GM13977 (cell line): ENCODE results near the gene PTPN14.
"Not testable (repeated sequence)": the region's sequence is repeated elsewhere in the genome, so short reads cannot be mapped to it uniquely, and the experiment has no call there.

Experiments
- DNase-seq: peaks from one replicate; pipeline ENCODE4 v3.0.0; 2012; ENCODE audit warnings: low spot score
- in situ Hi-C: fragments of 300-500 bp; cut with MboI; formaldehyde crosslinking; loops from one replicate; pipeline ENCODE4 v1.12.0; 2022; ENCODE audit warnings: low sequenced_read_pairs, low pct_unique_long_range_greater_than_20kb, mixed read lengths, inconsistent platforms; ENCODE audit not compliant: unreplicated experiment
- TF ChIP-seq, protein P1 (sequence below): IDR thresholded peaks from 2 replicates; pipeline ENCODE4 v1.5.1; 2012; ENCODE audit warnings: mild to moderate bottlenecking, control low read depth; ENCODE audit not compliant: insufficient read depth; ENCODE audit errors: extremely low read depth, missing control alignments

PTPN14 gene

GRCh38 chr1:214525535-214526019, 25.8 kb downstream of the PTPN14 start:
- in situ Hi-C loops = no loop called here
- TF ChIP-seq, protein P1, sequence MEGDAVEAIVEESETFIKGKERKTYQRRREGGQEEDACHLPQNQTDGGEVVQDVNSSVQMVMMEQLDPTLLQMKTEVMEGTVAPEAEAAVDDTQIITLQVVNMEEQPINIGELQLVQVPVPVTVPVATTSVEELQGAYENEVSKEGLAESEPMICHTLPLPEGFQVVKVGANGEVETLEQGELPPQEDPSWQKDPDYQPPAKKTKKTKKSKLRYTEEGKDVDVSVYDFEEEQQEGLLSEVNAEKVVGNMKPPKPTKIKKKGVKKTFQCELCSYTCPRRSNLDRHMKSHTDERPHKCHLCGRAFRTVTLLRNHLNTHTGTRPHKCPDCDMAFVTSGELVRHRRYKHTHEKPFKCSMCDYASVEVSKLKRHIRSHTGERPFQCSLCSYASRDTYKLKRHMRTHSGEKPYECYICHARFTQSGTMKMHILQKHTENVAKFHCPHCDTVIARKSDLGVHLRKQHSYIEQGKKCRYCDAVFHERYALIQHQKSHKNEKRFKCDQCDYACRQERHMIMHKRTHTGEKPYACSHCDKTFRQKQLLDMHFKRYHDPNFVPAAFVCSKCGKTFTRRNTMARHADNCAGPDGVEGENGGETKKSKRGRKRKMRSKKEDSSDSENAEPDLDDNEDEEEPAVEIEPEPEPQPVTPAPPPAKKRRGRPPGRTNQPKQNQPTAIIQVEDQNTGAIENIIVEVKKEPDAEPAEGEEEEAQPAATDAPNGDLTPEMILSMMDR = no peak
- DNase-seq = no peak

DNA sequence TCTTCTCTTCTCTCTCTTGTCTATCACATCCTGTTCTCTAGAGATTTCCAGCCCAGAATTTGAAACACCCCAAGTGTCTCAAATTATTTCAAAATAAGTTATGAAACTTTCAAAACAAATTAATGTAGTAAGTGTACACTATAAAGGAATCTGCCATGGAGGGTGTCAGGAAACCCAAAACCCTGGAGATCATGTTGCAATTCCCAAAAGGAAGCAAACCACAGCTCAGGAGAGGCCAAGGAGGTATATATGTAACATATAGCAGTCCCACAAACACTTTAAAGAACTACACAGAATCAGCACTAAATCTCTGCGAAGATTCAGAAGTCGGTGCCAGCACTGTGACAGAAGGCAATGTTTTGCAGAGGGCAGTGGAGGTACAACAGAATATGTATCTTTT, 26.6 kb downstream of the PTPN14 start:
- TF ChIP-seq, protein P1 = no peak
- DNase-seq = no peak
- in situ Hi-C loops = no loop called here

GRCh38 chr1:214523124-214523824, 28.1 kb downstream of the PTPN14 start:
- TF ChIP-seq, protein P1 = no peak
- DNase-seq = no peak
- in situ Hi-C loops = no loop called here

DNA sequence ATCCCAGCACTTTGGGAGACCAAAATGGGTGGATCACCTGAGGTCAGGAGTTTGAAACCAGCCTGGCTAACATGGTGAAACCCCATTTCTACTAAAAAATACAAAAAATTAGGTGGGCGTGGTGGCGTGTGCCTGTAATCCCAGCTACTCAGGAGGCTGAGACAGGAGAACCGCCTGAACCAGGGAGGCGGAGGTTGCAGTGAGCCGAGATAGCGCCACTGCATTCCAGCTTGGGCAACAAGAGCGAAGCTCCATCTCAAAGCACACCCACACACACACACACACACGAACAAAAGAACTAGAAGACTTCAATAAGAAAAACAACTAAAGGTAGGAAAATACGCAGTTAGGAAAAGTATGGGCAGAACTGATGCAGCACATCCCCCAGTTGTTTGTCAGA, 29.9 kb downstream of the PTPN14 start:
- in situ Hi-C loops, DNase-seq: not testable (repeated sequence)

DNA sequence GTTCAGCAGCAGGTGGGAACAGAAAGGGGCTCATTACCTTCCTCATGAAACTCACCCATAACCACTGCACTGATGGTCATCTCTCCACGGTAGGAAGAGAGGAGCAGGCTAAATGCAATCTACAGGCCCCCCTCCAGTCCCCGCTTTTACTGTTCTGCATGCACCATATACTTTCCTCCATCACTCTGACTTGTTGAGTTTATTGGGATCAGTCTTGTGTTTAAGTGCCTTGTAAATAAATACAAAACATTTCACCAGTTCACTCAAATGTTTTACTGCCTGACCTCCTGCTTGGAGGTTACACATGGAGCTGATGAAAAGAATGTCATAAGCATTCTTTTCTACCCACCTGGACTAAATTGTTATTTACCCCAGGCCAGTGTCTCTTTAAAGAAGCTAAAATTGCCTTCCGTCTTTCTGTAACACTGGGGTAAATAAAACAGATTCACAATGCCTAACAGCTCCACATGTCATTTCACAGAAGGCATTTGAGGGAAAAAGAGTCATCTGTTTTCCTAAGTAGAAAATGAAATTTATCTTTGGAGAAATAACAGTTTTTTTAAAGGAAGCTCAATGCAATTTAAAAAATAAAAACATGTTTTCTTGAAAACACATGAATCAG, 30.7 kb downstream of the PTPN14 start:
- in situ Hi-C loops = no loop called here
- TF ChIP-seq, protein P1 = no peak
- no peak for DNase-seq

- no peak for DNase-seq
- in situ Hi-C loops = no loop called here
- TF ChIP-seq, protein P1 = no peak
Measured at GRCh38 chr1:214518361-214518760, 33.0 kb downstream of the PTPN14 start.
